Measurements from ENCODE around the gene SCYGR7.

The SCYGR7 gene

DNA sequence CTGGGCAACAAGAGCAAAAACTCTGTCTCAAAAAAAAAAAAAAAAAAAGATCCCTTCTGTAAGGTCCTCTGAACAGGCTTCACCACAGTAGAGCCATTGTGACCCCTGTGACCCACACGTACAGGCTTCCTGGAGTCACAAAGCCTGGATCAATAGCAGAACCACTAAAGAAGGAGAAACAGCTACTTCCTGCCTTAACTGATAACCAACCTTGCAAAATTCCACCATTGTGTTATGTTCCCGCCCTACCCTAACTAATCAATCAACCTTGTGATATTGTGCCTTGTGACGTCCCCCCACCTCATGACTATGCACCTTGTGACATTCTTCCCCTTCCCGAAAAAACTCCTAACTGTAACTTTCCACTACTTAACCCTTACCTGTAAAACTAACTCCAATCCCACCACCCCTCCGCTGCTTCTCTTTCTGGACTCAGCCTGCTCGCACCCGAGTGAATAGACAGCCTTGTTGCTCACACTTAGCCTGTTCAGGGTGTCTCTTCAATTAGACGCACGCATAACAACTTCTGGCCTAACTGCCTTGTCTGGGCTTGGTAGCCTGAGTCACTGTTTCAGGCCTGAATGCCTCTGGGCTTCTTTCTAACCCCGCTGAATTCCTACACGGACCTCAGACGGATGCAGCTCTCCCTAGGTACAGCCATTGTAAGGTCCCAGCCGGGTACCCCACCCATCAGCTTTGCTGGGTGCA lies 31.4 kb downstream of the SCYGR7 start:
- DNase-seq: no peak

DNA sequence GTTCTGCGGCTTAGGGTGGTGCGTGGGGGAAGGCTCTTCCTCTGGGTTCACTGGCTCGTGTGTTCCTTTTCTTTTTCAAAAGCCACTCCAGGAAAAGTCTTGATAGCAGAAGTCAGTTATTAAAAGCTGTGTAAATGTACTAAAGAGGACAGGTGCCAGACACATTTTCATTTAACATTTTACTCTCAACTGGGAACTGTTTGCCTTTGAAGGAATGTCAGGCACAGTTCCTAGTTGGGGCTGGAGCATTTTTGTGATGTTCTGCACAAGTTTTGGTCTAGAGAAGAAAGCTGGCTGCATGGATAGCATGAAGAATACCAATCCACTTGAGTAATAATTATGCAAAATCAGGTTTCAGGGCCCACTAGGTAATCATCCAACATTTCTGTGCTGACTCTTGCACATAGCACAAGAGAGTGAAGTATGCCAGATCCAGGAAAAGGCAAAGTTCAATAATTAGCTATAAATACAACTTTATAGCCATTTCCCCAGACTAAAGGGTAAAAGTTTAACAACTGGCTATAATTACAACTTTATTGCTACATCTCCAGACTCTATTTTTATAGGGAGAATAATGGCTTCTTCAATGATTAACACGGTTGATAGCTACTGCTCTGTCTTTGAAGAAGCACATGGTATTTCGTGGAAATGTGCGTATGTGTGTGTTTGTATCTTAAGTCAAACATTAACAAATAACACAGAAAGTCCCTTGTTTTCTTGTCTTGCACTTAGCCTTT lies 33.8 kb downstream of the SCYGR7 start:
- DNase-seq: no peak

DNA sequence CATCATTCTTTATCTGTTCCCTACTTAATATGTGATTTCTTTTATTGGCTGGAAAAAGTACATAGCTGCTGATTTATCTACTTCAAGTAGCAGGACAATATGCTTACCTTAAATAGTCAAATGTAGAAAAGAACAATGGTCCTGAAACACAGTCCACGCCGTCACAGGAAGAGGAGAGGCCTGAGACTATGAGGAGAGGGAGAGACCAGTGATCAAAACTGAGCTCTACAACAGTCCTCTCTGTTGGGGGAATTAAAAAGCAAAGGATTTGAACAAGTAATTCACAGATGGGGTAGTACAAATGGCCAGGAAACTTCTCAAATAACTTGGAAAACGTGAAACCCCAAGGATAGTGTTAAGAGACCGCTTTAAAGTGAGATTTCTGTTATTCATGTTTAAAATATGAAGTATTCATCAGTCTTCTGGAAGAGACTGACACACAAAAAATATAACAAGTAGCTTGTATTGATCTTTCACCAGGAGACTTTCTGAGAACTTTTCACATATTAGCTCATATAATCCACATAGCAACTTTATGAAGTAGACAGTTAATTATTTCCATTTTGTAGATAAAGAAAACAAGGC lies 37.7 kb downstream of the SCYGR7 start:
- DNase-seq: no peak

DNA sequence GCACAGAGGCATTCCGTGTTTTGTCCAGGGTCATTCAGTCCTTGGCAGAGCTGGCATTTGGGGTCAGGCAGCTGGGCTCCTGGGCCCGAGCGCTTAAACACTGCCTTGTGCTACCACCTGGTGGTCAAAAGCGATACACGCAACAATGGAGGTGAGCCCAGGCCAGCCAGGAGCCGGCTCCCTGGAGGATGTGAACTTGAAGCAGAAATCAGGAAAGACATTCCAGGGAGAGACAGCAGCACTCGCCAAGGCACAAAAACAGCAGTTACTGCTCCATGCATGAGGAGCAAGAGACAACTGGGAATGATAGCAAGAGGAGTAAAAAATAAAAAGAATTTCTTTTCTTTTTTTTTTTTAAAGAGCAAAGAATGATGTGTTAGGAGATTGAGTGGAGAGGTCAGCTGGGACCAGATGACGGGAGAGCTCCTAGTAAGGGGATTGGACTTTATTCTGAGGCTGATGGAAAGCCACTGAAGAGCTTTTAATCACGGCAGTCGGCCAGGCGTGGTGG lies 38.3 kb downstream of the SCYGR7 start:
- DNase-seq: peak; percentile 61

- no peak for DNase-seq
Observed at GRCh38 chr2:227767830-227768229, 39.7 kb downstream of the SCYGR7 start.

- no peak for DNase-seq
Observed at GRCh38 chr2:227772197-227772661, 44.1 kb downstream of the SCYGR7 start.

DNA sequence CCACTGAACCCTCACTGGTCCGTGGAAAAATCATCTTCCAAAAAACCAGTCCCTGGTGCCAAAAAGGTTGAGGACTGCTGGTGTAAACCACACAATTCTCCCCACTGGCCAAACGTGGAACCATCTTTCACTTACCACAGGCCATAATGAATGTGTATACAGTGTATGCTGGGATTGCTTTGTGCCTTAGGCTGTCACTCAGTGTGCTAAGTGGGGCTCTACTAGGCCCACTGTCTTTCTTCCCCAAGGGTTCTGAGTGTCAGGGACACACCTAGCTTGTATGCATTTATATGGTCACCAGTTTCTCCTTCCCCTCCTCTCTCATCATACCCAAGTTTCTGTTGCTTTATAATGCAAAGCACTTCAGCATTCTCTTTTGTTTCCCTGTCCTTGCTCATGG lies 44.8 kb downstream of the SCYGR7 start:
- DNase-seq: no peak

- no peak for DNase-seq
Observed at GRCh38 chr2:227774011-227774624, 46.0 kb downstream of the SCYGR7 start.

GRCh38 chr2:227774895-227775842 lies 47.0 kb downstream of the SCYGR7 start:
- DNase-seq: no peak
